Measurements from ENCODE around the gene ZNF592.

DNA sequence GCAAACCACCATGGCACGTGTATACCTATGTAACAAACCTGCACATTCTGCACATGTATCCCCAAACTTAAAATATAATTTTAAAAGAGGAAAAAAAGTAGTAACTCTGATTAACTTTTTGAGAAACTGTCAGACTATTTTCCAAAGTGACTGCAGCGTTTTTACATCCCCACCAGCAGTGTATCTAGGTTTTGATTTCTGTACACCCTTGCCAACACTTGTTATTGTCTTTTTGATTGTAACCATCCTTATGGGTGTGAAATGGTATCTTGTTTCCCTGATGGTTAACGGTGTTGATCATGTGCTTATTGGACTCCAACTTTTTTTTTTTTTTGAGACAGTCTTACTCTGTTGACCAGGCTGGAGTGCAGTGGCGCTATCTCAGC lies 45.8 kb downstream of the ZNF592 start:
- no peak for TF ChIP-seq POLR2A (IDR thresholded peaks at IDR 0.05)
- TF ChIP-seq, protein P1, sequence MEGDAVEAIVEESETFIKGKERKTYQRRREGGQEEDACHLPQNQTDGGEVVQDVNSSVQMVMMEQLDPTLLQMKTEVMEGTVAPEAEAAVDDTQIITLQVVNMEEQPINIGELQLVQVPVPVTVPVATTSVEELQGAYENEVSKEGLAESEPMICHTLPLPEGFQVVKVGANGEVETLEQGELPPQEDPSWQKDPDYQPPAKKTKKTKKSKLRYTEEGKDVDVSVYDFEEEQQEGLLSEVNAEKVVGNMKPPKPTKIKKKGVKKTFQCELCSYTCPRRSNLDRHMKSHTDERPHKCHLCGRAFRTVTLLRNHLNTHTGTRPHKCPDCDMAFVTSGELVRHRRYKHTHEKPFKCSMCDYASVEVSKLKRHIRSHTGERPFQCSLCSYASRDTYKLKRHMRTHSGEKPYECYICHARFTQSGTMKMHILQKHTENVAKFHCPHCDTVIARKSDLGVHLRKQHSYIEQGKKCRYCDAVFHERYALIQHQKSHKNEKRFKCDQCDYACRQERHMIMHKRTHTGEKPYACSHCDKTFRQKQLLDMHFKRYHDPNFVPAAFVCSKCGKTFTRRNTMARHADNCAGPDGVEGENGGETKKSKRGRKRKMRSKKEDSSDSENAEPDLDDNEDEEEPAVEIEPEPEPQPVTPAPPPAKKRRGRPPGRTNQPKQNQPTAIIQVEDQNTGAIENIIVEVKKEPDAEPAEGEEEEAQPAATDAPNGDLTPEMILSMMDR (IDR thresholded peaks at IDR 0.05), result no peak
